Uterus (tissue), 2 donors: ENCODE data around the gene SHROOM3.

Experiments
- CTCF ChIP-seq, 4 experiments: fragments of 200-600 bp in 2 of 4; fragments of 450-650 bp in 2 of 4; sonication (generic) in 2 of 4; IDR thresholded peaks; one replicate each; pipeline ENCODE4 v1.5.1; 2016 to 2019; ENCODE audit warnings: antibody characterized with exemption in 4 of 4, mild to moderate bottlenecking in 2 of 4, moderate library complexity in 1 of 4
- POLR2A ChIP-seq, 2 donors: fragments of 450-650 bp; IDR thresholded peaks; one replicate each; pipeline ENCODE4 v1.6.1; 2016; ENCODE audit warnings: antibody characterized with exemption in 2 of 2, mild to moderate bottlenecking in 1 of 2, moderate library complexity in 1 of 2

GRCh38 chr4:76649086-76649485 lies 214.1 kb downstream of the SHROOM3 start:
- TF ChIP-seq CTCF (IDR thresholded peaks at IDR 0.05) (no peak), POLR2A (IDR thresholded peaks at IDR 0.05) (no peak)
